ENCODE results near the gene OCRL.

Gene OCRL

DNA sequence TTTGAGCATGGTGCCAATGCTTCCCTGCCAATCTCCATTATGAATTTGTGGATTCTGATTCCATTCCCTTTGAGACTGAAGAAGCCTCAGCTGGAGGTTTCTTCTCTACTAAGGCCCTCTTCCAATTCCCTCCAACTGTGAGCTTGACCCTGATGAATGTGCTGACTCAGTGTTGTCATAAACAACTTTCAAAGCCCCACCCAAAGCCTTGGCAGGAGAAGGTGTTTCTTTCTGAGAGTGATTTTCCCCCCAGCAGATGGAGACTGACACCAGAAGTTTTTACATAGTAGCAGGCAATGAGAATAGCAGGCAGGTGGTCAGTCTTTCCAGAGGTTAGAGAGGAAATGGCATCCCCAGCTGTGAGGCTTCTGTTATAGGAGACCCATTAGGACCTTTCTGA lies 53.1 kb downstream of the OCRL start:
- TF ChIP-seq SIN3A (IDR thresholded peaks at IDR 0.05; ENCODE audit: borderline replicate concordance, insufficient read depth, low read length) (no peak), FOXP2 (optimal IDR thresholded peaks at IDR 0.05; ENCODE audit: borderline replicate concordance, extremely low read depth, extremely low read length, insufficient read depth) (no peak)

DNA sequence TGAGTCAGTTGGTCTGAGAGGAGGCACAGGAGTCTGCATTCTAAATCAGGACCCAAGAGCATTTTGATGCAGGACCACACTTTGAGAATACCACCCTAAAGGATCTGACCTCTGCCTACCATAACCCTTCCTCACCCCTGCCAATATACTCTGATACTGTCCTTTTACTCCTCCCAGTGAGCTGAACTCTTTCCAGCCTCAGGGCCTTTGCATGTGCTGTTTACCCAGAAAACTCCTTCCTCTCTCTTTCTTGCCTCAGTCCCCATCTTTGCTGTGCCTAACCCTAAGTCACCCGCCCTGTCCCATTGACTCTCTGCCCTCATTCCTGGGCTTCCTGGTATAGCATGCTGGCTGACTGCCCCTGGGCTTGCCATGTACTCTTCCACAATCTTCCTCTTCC lies 54.7 kb downstream of the OCRL start:
- TF ChIP-seq SIN3A (IDR thresholded peaks at IDR 0.05; ENCODE audit: borderline replicate concordance, insufficient read depth, low read length) (no peak), POLR2AphosphoS5 (IDR thresholded peaks at IDR 0.05; ENCODE audit: low read depth, low read length) (no peak), TAF1 (IDR thresholded peaks at IDR 0.05; ENCODE audit: borderline replicate concordance, insufficient read depth, low read length) (no peak), FOXP2 (optimal IDR thresholded peaks at IDR 0.05; ENCODE audit: borderline replicate concordance, extremely low read depth, extremely low read length, insufficient read depth) (no peak)
- TF ChIP-seq, protein P1, sequence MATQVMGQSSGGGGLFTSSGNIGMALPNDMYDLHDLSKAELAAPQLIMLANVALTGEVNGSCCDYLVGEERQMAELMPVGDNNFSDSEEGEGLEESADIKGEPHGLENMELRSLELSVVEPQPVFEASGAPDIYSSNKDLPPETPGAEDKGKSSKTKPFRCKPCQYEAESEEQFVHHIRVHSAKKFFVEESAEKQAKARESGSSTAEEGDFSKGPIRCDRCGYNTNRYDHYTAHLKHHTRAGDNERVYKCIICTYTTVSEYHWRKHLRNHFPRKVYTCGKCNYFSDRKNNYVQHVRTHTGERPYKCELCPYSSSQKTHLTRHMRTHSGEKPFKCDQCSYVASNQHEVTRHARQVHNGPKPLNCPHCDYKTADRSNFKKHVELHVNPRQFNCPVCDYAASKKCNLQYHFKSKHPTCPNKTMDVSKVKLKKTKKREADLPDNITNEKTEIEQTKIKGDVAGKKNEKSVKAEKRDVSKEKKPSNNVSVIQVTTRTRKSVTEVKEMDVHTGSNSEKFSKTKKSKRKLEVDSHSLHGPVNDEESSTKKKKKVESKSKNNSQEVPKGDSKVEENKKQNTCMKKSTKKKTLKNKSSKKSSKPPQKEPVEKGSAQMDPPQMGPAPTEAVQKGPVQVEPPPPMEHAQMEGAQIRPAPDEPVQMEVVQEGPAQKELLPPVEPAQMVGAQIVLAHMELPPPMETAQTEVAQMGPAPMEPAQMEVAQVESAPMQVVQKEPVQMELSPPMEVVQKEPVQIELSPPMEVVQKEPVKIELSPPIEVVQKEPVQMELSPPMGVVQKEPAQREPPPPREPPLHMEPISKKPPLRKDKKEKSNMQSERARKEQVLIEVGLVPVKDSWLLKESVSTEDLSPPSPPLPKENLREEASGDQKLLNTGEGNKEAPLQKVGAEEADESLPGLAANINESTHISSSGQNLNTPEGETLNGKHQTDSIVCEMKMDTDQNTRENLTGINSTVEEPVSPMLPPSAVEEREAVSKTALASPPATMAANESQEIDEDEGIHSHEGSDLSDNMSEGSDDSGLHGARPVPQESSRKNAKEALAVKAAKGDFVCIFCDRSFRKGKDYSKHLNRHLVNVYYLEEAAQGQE (IDR thresholded peaks at IDR 0.05; ENCODE audit: insufficient read depth in 1 of 2, low read depth in 2 of 2, low read length in 2 of 2) = no peak

DNA sequence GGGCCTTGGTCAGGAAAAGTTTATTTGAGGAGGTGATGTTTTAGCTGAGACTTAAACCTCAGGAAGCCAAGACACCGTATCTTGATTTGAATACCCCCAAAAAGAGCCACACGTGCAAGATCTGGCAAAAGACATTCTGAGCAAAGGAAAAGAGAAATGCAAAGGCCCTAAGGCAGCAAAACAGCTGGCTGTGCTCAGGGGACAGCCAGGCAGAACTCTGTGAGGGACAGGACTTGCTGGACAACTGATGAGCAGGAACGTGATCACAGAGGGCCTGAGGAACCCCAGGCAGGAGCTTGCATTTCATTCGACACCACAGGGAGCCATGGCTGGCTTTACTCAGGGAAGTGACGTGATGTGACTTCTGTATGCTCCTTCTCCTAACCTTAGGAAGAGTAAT lies 56.0 kb downstream of the OCRL start:
- TF ChIP-seq, protein P1 (IDR thresholded peaks at IDR 0.05; ENCODE audit: insufficient read depth in 1 of 2, low read depth in 2 of 2, low read length in 2 of 2) = no peak
- TF ChIP-seq POLR2AphosphoS5 (IDR thresholded peaks at IDR 0.05; ENCODE audit: low read depth, low read length) = no peak
- TF ChIP-seq FOXP2 (optimal IDR thresholded peaks at IDR 0.05; ENCODE audit: borderline replicate concordance, extremely low read depth, extremely low read length, insufficient read depth) = no peak
- no peak for TF ChIP-seq TAF1 (IDR thresholded peaks at IDR 0.05; ENCODE audit: borderline replicate concordance, insufficient read depth, low read length)

- TF ChIP-seq TAF1 (IDR thresholded peaks at IDR 0.05; ENCODE audit: borderline replicate concordance, insufficient read depth, low read length) (no peak), SIN3A (IDR thresholded peaks at IDR 0.05; ENCODE audit: borderline replicate concordance, insufficient read depth, low read length) (no peak), FOXP2 (optimal IDR thresholded peaks at IDR 0.05; ENCODE audit: borderline replicate concordance, extremely low read depth, extremely low read length, insufficient read depth) (no peak), POLR2AphosphoS5 (IDR thresholded peaks at IDR 0.05; ENCODE audit: low read depth, low read length) (no peak)
- TF ChIP-seq, protein P1 (IDR thresholded peaks at IDR 0.05; ENCODE audit: insufficient read depth in 1 of 2, low read depth in 2 of 2, low read length in 2 of 2) = no peak
Observed at GRCh38 chrX:129597905-129598304, 57.8 kb downstream of the OCRL start.

- no peak for TF ChIP-seq FOXP2 (optimal IDR thresholded peaks at IDR 0.05; ENCODE audit: borderline replicate concordance, extremely low read depth, extremely low read length, insufficient read depth)
- TF ChIP-seq POLR2AphosphoS5 (IDR thresholded peaks at IDR 0.05; ENCODE audit: low read depth, low read length) = no peak
- TF ChIP-seq, protein P1 (IDR thresholded peaks at IDR 0.05; ENCODE audit: insufficient read depth in 1 of 2, low read depth in 2 of 2, low read length in 2 of 2) = no peak
- TF ChIP-seq SIN3A (IDR thresholded peaks at IDR 0.05; ENCODE audit: borderline replicate concordance, insufficient read depth, low read length) = no peak
- TF ChIP-seq TAF1 (IDR thresholded peaks at IDR 0.05; ENCODE audit: borderline replicate concordance, insufficient read depth, low read length) = no peak
Observed at GRCh38 chrX:129599499-129599898, 59.4 kb downstream of the OCRL start.
